HG02798 (cell line): ENCODE data around the gene ITGB7.

ENCODE experiments used
- ATAC-seq: cut with Tn5 transposase; IDR thresholded peaks from one replicate; pipeline ENCODE4 v1.9.1; 2021; ENCODE audit warnings: mild to moderate bottlenecking; ENCODE audit not compliant: unreplicated experiment, poor library complexity

ITGB7 gene

GRCh38 chr12:53200458-53201176, 6.4 kb downstream of the ITGB7 start:
- ATAC-seq, result peak; percentile 51

GRCh38 chr12:53200107-53200457, 7.0 kb downstream of the ITGB7 start:
- peak; percentile 17 for ATAC-seq

GRCh38 chr12:53199700-53200099, 7.4 kb downstream of the ITGB7 start:
- no peak for ATAC-seq

GRCh38 chr12:53198486-53199110, 8.5 kb downstream of the ITGB7 start:
- no peak for ATAC-seq

- no peak for ATAC-seq
Measured at GRCh38 chr12:53197011-53197640, 9.9 kb downstream of the ITGB7 start.

GRCh38 chr12:53196486-53196885, 10.6 kb downstream of the ITGB7 start:
- ATAC-seq, result no peak

GRCh38 chr12:53195516-53196420, 11.3 kb downstream of the ITGB7 start:
- ATAC-seq, result no peak

GRCh38 chr12:53194973-53195372, 12.1 kb downstream of the ITGB7 start:
- ATAC-seq, result no peak

GRCh38 chr12:53193985-53194716, 12.9 kb downstream of the ITGB7 start:
- ATAC-seq, result no peak

- no peak for ATAC-seq
Measured at GRCh38 chr12:53193040-53193439, 14.0 kb downstream of the ITGB7 start.

- no peak for ATAC-seq
Measured at GRCh38 chr12:53192531-53193021, 14.5 kb downstream of the ITGB7 start.

GRCh38 chr12:53191885-53192530, 15.0 kb downstream of the ITGB7 start:
- no peak for ATAC-seq

- ATAC-seq, result no peak
Measured at GRCh38 chr12:53191096-53191884, 15.8 kb downstream of the ITGB7 start.

- ATAC-seq, result no peak
Measured at GRCh38 chr12:53190108-53190729, 16.8 kb downstream of the ITGB7 start.

GRCh38 chr12:53187145-53187899, 19.7 kb downstream of the ITGB7 start:
- no peak for ATAC-seq

GRCh38 chr12:53186745-53187144, 20.3 kb downstream of the ITGB7 start:
- ATAC-seq, result no peak

GRCh38 chr12:53185582-53186153, 21.4 kb downstream of the ITGB7 start:
- no peak for ATAC-seq
